ENCODE data around the gene CHST11. TPM values are rescaled to one million over a fixed set of nuclear protein-coding genes. Genes with fewer than 3 reads are reported as not detected.

CHST11 gene
- polyA plus RNA-seq, 1 donor (not counting 4 experiments of a cell fraction or from before 2014, with no cell fraction given), result 11.9 TPM

GRCh38 chr12:104423273-104423672 is 33.5 kb upstream of the CHST11 start:
- Histone ChIP-seq H3K4me3 (ENCODE audit: control insufficient read depth in 2 of 3, extremely low read depth in 1 of 3, insufficient read depth in 2 of 3, low read depth in 1 of 3, low read length in 3 of 3) (no peak overlapping the region), H3K36me3 (ENCODE audit: control insufficient read depth in 2 of 2, extremely low read depth in 1 of 2, insufficient read depth in 2 of 2, low read length in 2 of 2) (no peaks in the 10 kb centered on the region), H3K4me2 (ENCODE audit: control insufficient read depth, extremely low read depth, insufficient read depth, low read depth, low read length) (no peak overlapping the region), H3K4me1 (ENCODE audit: control insufficient read depth, extremely low read depth, insufficient read depth, low read length) (peaks cover 13% of the 10 kb centered on the region), H3K9ac (ENCODE audit: control insufficient read depth, extremely low read depth, insufficient read depth, low read length) (no peak overlapping the region), H3K27ac (ENCODE audit: control insufficient read depth, insufficient read depth, low read length) (no peak overlapping the region), H2AFZ (ENCODE audit: control insufficient read depth, low read length) (no peak overlapping the region), H3K9me3 (ENCODE audit: control insufficient read depth, low read depth, low read length) (no peaks in the 10 kb centered on the region), H3K9me1 (ENCODE audit: control insufficient read depth, extremely low read depth, insufficient read depth, low read length) (no peaks in the 10 kb centered on the region), H3K27me3 (ENCODE audit: control insufficient read depth, extremely low read depth, insufficient read depth, low read length) (peaks cover 4% of the 10 kb centered on the region), H4K20me1 (ENCODE audit: control insufficient read depth, extremely low read depth, insufficient read depth, low read length) (no peaks in the 10 kb centered on the region), H3K79me2 (ENCODE audit: control insufficient read depth, insufficient read depth, low read length) (no peaks in the 10 kb centered on the region)
- dilution Hi-C loops (cut with MboI; ENCODE audit: extremely low pct_ligation_motif_present, low sequenced_read_pairs), result no loop called here
- no peak for DNase-seq (ENCODE audit: low read depth, low spot score)
- TF ChIP-seq EZH2 (IDR thresholded peaks at IDR 0.05; ENCODE audit: low read length), result no peak
- no peak for FAIRE-seq

GRCh38 chr12:104423809-104424208 is 32.9 kb upstream of the CHST11 start:
- no peak overlapping the region for H3K4me2 ChIP-seq (ENCODE audit: control insufficient read depth, extremely low read depth, insufficient read depth, low read depth, low read length)
- FAIRE-seq, result no peak
- no peak overlapping the region for H2AFZ ChIP-seq (ENCODE audit: control insufficient read depth, low read length)
- dilution Hi-C loops (cut with MboI; ENCODE audit: extremely low pct_ligation_motif_present, low sequenced_read_pairs), result no loop called here
- no peaks in the 10 kb centered on the region for H3K36me3 ChIP-seq (ENCODE audit: control insufficient read depth in 2 of 2, extremely low read depth in 1 of 2, insufficient read depth in 2 of 2, low read length in 2 of 2)
- H3K9me3 ChIP-seq (ENCODE audit: control insufficient read depth, low read depth, low read length), result no peaks in the 10 kb centered on the region
- no peak overlapping the region for H3K4me3 ChIP-seq (ENCODE audit: control insufficient read depth in 2 of 3, extremely low read depth in 1 of 3, insufficient read depth in 2 of 3, low read depth in 1 of 3, low read length in 3 of 3)
- no peak for DNase-seq (ENCODE audit: low read depth, low spot score)
- H3K9ac ChIP-seq (ENCODE audit: control insufficient read depth, extremely low read depth, insufficient read depth, low read length), result no peak overlapping the region
- H3K27ac ChIP-seq (ENCODE audit: control insufficient read depth, insufficient read depth, low read length), result no peak overlapping the region
- peaks cover 4% of the 10 kb centered on the region for H3K27me3 ChIP-seq (ENCODE audit: control insufficient read depth, extremely low read depth, insufficient read depth, low read length)
- TF ChIP-seq EZH2 (IDR thresholded peaks at IDR 0.05; ENCODE audit: low read length) (no peak), CTCF (optimal IDR thresholded peaks at IDR 0.05 in 1 of 3, IDR thresholded peaks at IDR 0.05 in 1 of 3, conservative IDR thresholded peaks at IDR 0.05 in 1 of 3; ENCODE audit: extremely low read depth in 1 of 3, insufficient read depth in 2 of 3, low read length in 3 of 3) (no peak)
- no peaks in the 10 kb centered on the region for H4K20me1 ChIP-seq (ENCODE audit: control insufficient read depth, extremely low read depth, insufficient read depth, low read length)
- H3K79me2 ChIP-seq (ENCODE audit: control insufficient read depth, insufficient read depth, low read length), result no peaks in the 10 kb centered on the region
- peaks cover 13% of the 10 kb centered on the region for H3K4me1 ChIP-seq (ENCODE audit: control insufficient read depth, extremely low read depth, insufficient read depth, low read length)
- no peaks in the 10 kb centered on the region for H3K9me1 ChIP-seq (ENCODE audit: control insufficient read depth, extremely low read depth, insufficient read depth, low read length)

GRCh38 chr12:104424955-104425354 is 31.8 kb upstream of the CHST11 start:
- Histone ChIP-seq H3K27ac (ENCODE audit: control insufficient read depth, insufficient read depth, low read length) (no peak overlapping the region), H4K20me1 (ENCODE audit: control insufficient read depth, extremely low read depth, insufficient read depth, low read length) (no peaks in the 10 kb centered on the region), H3K4me2 (ENCODE audit: control insufficient read depth, extremely low read depth, insufficient read depth, low read depth, low read length) (no peak overlapping the region), H3K9me3 (ENCODE audit: control insufficient read depth, low read depth, low read length) (no peaks in the 10 kb centered on the region), H3K4me1 (ENCODE audit: control insufficient read depth, extremely low read depth, insufficient read depth, low read length) (peaks cover 13% of the 10 kb centered on the region), H3K27me3 (ENCODE audit: control insufficient read depth, extremely low read depth, insufficient read depth, low read length) (peaks cover 4% of the 10 kb centered on the region), H3K9me1 (ENCODE audit: control insufficient read depth, extremely low read depth, insufficient read depth, low read length) (no peaks in the 10 kb centered on the region), H3K9ac (ENCODE audit: control insufficient read depth, extremely low read depth, insufficient read depth, low read length) (no peak overlapping the region), H3K79me2 (ENCODE audit: control insufficient read depth, insufficient read depth, low read length) (no peaks in the 10 kb centered on the region), H2AFZ (ENCODE audit: control insufficient read depth, low read length) (no peak overlapping the region), H3K36me3 (ENCODE audit: control insufficient read depth in 2 of 2, extremely low read depth in 1 of 2, insufficient read depth in 2 of 2, low read length in 2 of 2) (no peaks in the 10 kb centered on the region), H3K4me3 (ENCODE audit: control insufficient read depth in 2 of 3, extremely low read depth in 1 of 3, insufficient read depth in 2 of 3, low read depth in 1 of 3, low read length in 3 of 3) (no peak overlapping the region)
- DNase-seq (ENCODE audit: low read depth, low spot score) (no peak), FAIRE-seq (no peak)
- dilution Hi-C loops (cut with MboI; ENCODE audit: extremely low pct_ligation_motif_present, low sequenced_read_pairs), result no loop called here
- no peak for TF ChIP-seq CTCF (optimal IDR thresholded peaks at IDR 0.05 in 1 of 3, IDR thresholded peaks at IDR 0.05 in 1 of 3, conservative IDR thresholded peaks at IDR 0.05 in 1 of 3; ENCODE audit: extremely low read depth in 1 of 3, insufficient read depth in 2 of 3, low read length in 3 of 3)
- TF ChIP-seq EZH2 (IDR thresholded peaks at IDR 0.05; ENCODE audit: low read length), result no peak
